HG02678 (cell line): ENCODE measurements around the gene LINGO1.

Experiments
- ATAC-seq: cut with Tn5 transposase; IDR thresholded peaks from one replicate; pipeline ENCODE4 v1.9.1; 2021; ENCODE audit warnings: mild to moderate bottlenecking, moderate library complexity; ENCODE audit not compliant: unreplicated experiment

Gene LINGO1

GRCh38 chr15:77632534-77633133, at the start of gene LINGO1:
Gene LINGO1 (minus strand): TSS chr15:77632912. CDS start chr15:77632315, 597 bp downstream.
- no peak for ATAC-seq

GRCh38 chr15:77681362-77681761, 48.6 kb upstream of the LINGO1 start:
- no peak for ATAC-seq

- no peak for ATAC-seq
Measured at GRCh38 chr15:77676569-77677375, 44.1 kb upstream of the LINGO1 start.

- no peak for ATAC-seq
Measured at GRCh38 chr15:77675806-77676415, 43.2 kb upstream of the LINGO1 start.

- ATAC-seq: no peak
Measured at GRCh38 chr15:77674327-77674726, 41.6 kb upstream of the LINGO1 start.

- ATAC-seq: no peak
Measured at GRCh38 chr15:77673866-77674265, 41.2 kb upstream of the LINGO1 start.

- no peak for ATAC-seq
Measured at GRCh38 chr15:77672135-77672534, 39.4 kb upstream of the LINGO1 start.

GRCh38 chr15:77671362-77672056, 38.8 kb upstream of the LINGO1 start:
- ATAC-seq: no peak

- no peak for ATAC-seq
Measured at GRCh38 chr15:77670558-77671361, 38.0 kb upstream of the LINGO1 start.

GRCh38 chr15:77669896-77670295, 37.2 kb upstream of the LINGO1 start:
- no peak for ATAC-seq

- ATAC-seq: no peak
Measured at GRCh38 chr15:77667338-77668234, 34.9 kb upstream of the LINGO1 start.

GRCh38 chr15:77666296-77666660, 33.6 kb upstream of the LINGO1 start:
- ATAC-seq: no peak

- ATAC-seq: no peak
Measured at GRCh38 chr15:77665530-77666295, 33.0 kb upstream of the LINGO1 start.

- no peak for ATAC-seq
Measured at GRCh38 chr15:77664428-77664827, 31.7 kb upstream of the LINGO1 start.

- ATAC-seq: no peak
Measured at GRCh38 chr15:77663256-77663655, 30.5 kb upstream of the LINGO1 start.

GRCh38 chr15:77659350-77660321, 26.9 kb upstream of the LINGO1 start:
- no peak for ATAC-seq

- no peak for ATAC-seq
Measured at GRCh38 chr15:77658304-77658703, 25.6 kb upstream of the LINGO1 start.
